ENCODE data around the gene NFYC.

DNA sequence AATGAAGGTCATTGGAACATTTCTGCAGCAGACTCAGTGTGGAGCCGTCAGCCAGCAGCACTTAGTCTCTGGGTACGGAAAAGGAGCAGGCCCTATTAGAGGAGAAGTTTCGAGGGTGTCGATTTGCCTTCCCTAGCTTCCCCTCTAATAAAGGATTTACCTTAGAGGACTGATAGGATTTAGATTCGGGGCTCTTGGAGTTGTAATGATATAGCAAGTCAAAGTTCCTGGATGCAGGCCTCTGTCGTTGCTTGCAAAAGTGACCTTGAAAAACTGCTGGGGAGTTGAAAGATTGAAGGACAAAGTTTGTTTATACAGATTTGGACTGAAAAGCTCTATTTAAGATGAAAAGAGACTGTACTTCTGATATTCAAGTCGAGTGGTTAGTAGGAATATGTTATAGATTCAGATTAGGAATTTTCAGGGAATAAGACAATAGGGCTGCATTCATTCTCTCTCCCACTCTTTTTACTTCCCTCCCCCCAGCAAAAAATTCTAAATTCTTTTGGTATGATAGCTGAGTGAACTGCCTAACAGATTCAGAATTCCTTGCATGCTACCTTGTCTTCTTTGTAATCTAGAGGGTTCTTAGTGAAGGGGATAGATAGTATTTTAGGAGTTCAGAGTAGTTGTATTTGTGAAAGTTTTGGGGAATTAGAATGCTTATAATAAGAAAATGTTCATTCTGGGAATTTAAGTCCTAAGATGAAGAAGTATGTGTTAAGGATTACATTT, 19.2 kb downstream of the NFYC start:
- TF ChIP-seq EP300 (IDR thresholded peaks at IDR 0.05) (no peak), POLR2A (IDR thresholded peaks at IDR 0.05) (no peak)
- TF ChIP-seq, protein P1, sequence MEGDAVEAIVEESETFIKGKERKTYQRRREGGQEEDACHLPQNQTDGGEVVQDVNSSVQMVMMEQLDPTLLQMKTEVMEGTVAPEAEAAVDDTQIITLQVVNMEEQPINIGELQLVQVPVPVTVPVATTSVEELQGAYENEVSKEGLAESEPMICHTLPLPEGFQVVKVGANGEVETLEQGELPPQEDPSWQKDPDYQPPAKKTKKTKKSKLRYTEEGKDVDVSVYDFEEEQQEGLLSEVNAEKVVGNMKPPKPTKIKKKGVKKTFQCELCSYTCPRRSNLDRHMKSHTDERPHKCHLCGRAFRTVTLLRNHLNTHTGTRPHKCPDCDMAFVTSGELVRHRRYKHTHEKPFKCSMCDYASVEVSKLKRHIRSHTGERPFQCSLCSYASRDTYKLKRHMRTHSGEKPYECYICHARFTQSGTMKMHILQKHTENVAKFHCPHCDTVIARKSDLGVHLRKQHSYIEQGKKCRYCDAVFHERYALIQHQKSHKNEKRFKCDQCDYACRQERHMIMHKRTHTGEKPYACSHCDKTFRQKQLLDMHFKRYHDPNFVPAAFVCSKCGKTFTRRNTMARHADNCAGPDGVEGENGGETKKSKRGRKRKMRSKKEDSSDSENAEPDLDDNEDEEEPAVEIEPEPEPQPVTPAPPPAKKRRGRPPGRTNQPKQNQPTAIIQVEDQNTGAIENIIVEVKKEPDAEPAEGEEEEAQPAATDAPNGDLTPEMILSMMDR (IDR thresholded peaks at IDR 0.05): no peak
